GM23338 (cell line): Measurements from ENCODE around the gene SLC37A3.

ENCODE experiments used
- CREB1 ChIP-seq: fragments of 250-450 bp; sonication (Bioruptor Pico); IDR thresholded peaks from 2 replicates; pipeline ENCODE4 v1.5.0; 2020; ENCODE audit warnings: low read depth, mild to moderate bottlenecking, moderate library complexity
- CTCF ChIP-seq, 2 experiments: fragments of 200-600 bp in 1 of 2; sonication (generic) in 1 of 2; conservative IDR thresholded peaks; 2 replicates each; pipeline versions ENCODE4 v1.5.1 to v1.6.1; 2016 to 2017; ENCODE audit warnings: antibody characterized with exemption in 2 of 2, low read depth in 2 of 2, mild to moderate bottlenecking in 2 of 2, moderate library complexity in 1 of 2
- ETS1 ChIP-seq: IDR thresholded peaks from 2 replicates; pipeline ENCODE4 v1.6.1; 2016; ENCODE audit warnings: antibody characterized with exemption
- EZH2 ChIP-seq: fragments of 200-600 bp; sonication (generic); IDR thresholded peaks from one replicate; pipeline ENCODE4 v1.8.0; 2017; ENCODE audit warnings: antibody characterized with exemption, mild to moderate bottlenecking, low read depth; ENCODE audit not compliant: unreplicated experiment
- EZH2phosphoT487 ChIP-seq: fragments of 200-600 bp; sonication (generic); IDR thresholded peaks from one replicate; pipeline ENCODE4 v1.8.1; 2018; ENCODE audit warnings: antibody characterized with exemption; ENCODE audit not compliant: unreplicated experiment
- JUNB ChIP-seq: IDR thresholded peaks from one replicate; pipeline ENCODE4 v1.6.1; 2016; ENCODE audit warnings: antibody characterized with exemption; ENCODE audit not compliant: unreplicated experiment
- NANOG ChIP-seq: IDR thresholded peaks from 2 replicates; pipeline ENCODE4 v1.6.1; 2016; ENCODE audit warnings: antibody characterized with exemption, borderline replicate concordance
- POLR2AphosphoS5 ChIP-seq: IDR thresholded peaks from 2 replicates; pipeline ENCODE4 v1.6.1; 2016; ENCODE audit warnings: antibody characterized with exemption, low read depth
- REST ChIP-seq: IDR thresholded peaks from one replicate; pipeline ENCODE4 v1.6.1; 2018; ENCODE audit warnings: antibody characterized with exemption; ENCODE audit not compliant: unreplicated experiment
- STAT1 ChIP-seq: IDR thresholded peaks from one replicate; pipeline ENCODE4 v1.6.1; 2016; ENCODE audit warnings: antibody characterized with exemption; ENCODE audit not compliant: unreplicated experiment

GRCh38 chr7:140308060-140308459 lies 90.3 kb downstream of the SLC37A3 start:
- no peak for TF ChIP-seq CTCF (conservative IDR thresholded peaks at IDR 0.05; ENCODE audit: low read depth in 2 of 2)
- no peak for TF ChIP-seq POLR2AphosphoS5
- no peak for TF ChIP-seq EZH2
- TF ChIP-seq REST: no peak
- no peak for TF ChIP-seq CREB1
- no peak for TF ChIP-seq STAT1
- no peak for TF ChIP-seq ETS1
- TF ChIP-seq EZH2phosphoT487: no peak
- no peak for TF ChIP-seq JUNB
- no peak for TF ChIP-seq NANOG
